ENCODE data around the gene CELA1. TPM values are rescaled to one million over a fixed set of nuclear protein-coding genes. Genes with fewer than 3 reads are reported as not detected.

The CELA1 gene
- total RNA-seq, 1 experiment from 2014 or later, result not detected

- DNase-seq (ENCODE audit: low read depth, low spot score), result no peak
Observed at GRCh38 chr12:51390891-51391282, 44.4 kb upstream of the CELA1 start.

GRCh38 chr12:51390457-51390856 is 44.0 kb upstream of the CELA1 start:
- H3K9me3 ChIP-seq (ENCODE audit: control insufficient read depth in 1 of 2, insufficient read depth in 1 of 2, low read depth in 1 of 2, low read length in 2 of 2), result no peaks in the 10 kb centered on the region
- CTCF ChIA-PET, result interaction anchor here (1.5 kb wide), 1 partner anchor 485 kb away, joined by 3 read pairs; no protein-coding TSS in a partner anchor
- peak overlapping the region; percentile 96 for H3K4me2 ChIP-seq (ENCODE audit: low read length)
- H3K4me1 ChIP-seq (ENCODE audit: control insufficient read depth in 1 of 2, insufficient read depth in 2 of 2, low read length in 2 of 2), result peaks cover 5 to 20% of the 10 kb centered on the region in 2 experiments; a peak in 2 of 4 replicates
- POLR2A ChIA-PET, result interaction anchor here (0.7 to 2.1 kb wide), 3 partner anchors 9 to 19 kb away, joined by 3 to 6 read pairs (median 3); no protein-coding TSS in a partner anchor
- H3K9me2 ChIP-seq (ENCODE audit: insufficient read depth), result no peaks in the 10 kb centered on the region
- intact Hi-C loops (cut with micrococcal nuclease), result no loop called here
- H2AFZ ChIP-seq (ENCODE audit: low read depth, low read length, poor library complexity, severe bottlenecking), result no peak overlapping the region
- no peaks in the 10 kb centered on the region for H3K36me3 ChIP-seq (ENCODE audit: control insufficient read depth in 1 of 2, insufficient read depth in 2 of 2, low read length in 2 of 2)
- DNase-seq (ENCODE audit: low read depth, low spot score) (no peak), ATAC-seq (no peak)
- peak overlapping the region; percentile 68 to 89 for H3K4me3 ChIP-seq (replicated peaks in 1 of 2; ENCODE audit: low read depth in 1 of 2, low read length in 2 of 2)
- BruUV-seq (replicated peaks), result TSS peak; percentile 53
- no peaks in the 10 kb centered on the region for H3K79me2 ChIP-seq (ENCODE audit: insufficient read depth, low read length)
- H4K20me1 ChIP-seq (ENCODE audit: insufficient read depth), result no peaks in the 10 kb centered on the region
- RAD21 ChIA-PET (ENCODE audit: low non-redundant PET in 1 of 2, low total read pairs in 2 of 2, uncharacterized antibody in 2 of 2, unreplicated experiment in 2 of 2), result no interaction called here
- no peaks in the 10 kb centered on the region for H3K27me3 ChIP-seq (ENCODE audit: insufficient read depth, low read length)
- peak overlapping the region; percentile 77 for H3K9ac ChIP-seq (ENCODE audit: low read length)
- no peak overlapping the region for H3K27ac ChIP-seq (ENCODE audit: low read depth, low read length)
- TF ChIP-seq FOSL1 (IDR thresholded peaks at IDR 0.05; ENCODE audit: low read depth) (no peak), CBX3 (IDR thresholded peaks at IDR 0.05; ENCODE audit: low read depth) (no peak), ZBTB33 (IDR thresholded peaks at IDR 0.05; ENCODE audit: extremely low read depth, insufficient replicate concordance, low read length) (no peak), TCF7L2 (IDR thresholded peaks at IDR 0.05; ENCODE audit: borderline replicate concordance, extremely low read depth, insufficient read depth, insufficient read length) (no peak), EGR1 (IDR thresholded peaks at IDR 0.05; ENCODE audit: low read depth) (no peak)

More at GRCh38 chr12:51390891-51391282, 44.4 kb upstream of the CELA1 start:
- Histone ChIP-seq H3K4me1 (ENCODE audit: control insufficient read depth in 1 of 2, insufficient read depth in 2 of 2, low read length in 2 of 2) (peaks cover 5 to 20% of the 10 kb centered on the region in 2 experiments; a peak in 2 of 4 replicates), H3K4me2 (ENCODE audit: low read length) (peak overlapping the region; percentile 96), H3K27ac (ENCODE audit: low read depth, low read length) (peak overlapping the region; percentile 36; the same call in 1 of the 2 replicates), H4K20me1 (ENCODE audit: insufficient read depth) (no peaks in the 10 kb centered on the region), H3K4me3 (replicated peaks in 1 of 2; ENCODE audit: low read depth in 1 of 2, low read length in 2 of 2) (peak overlapping the region; percentile 68 to 89), H3K9me3 (ENCODE audit: control insufficient read depth in 1 of 2, insufficient read depth in 1 of 2, low read depth in 1 of 2, low read length in 2 of 2) (no peaks in the 10 kb centered on the region), H3K79me2 (ENCODE audit: insufficient read depth, low read length) (no peaks in the 10 kb centered on the region), H3K9me2 (ENCODE audit: insufficient read depth) (no peaks in the 10 kb centered on the region), H3K36me3 (ENCODE audit: control insufficient read depth in 1 of 2, insufficient read depth in 2 of 2, low read length in 2 of 2) (no peaks in the 10 kb centered on the region), H3K9ac (ENCODE audit: low read length) (peak overlapping the region; percentile 77), H2AFZ (ENCODE audit: low read depth, low read length, poor library complexity, severe bottlenecking) (peak overlapping the region; percentile 31), H3K27me3 (ENCODE audit: insufficient read depth, low read length) (no peaks in the 10 kb centered on the region)
- TF ChIP-seq CTCF (IDR thresholded peaks at IDR 0.05 in 2 of 3, conservative IDR thresholded peaks at IDR 0.05 in 1 of 3; ENCODE audit: borderline replicate concordance in 1 of 3, insufficient read depth in 1 of 3, low read depth in 2 of 3, low read length in 2 of 3), result no peak
- POLR2A ChIA-PET, result interaction anchor here (1.3 to 2.1 kb wide), 2 partner anchors 10 to 19 kb away, joined by 3 to 6 read pairs; no protein-coding TSS in a partner anchor
- no TSS peak for BruUV-seq (replicated peaks)
- intact Hi-C loops (cut with micrococcal nuclease), result no loop called here
- ATAC-seq, result no peak; the same call in 1 of the 2 replicates
- CTCF ChIA-PET, result interaction anchor here (1.5 kb wide), 1 partner anchor 484 kb away, joined by 3 read pairs; no protein-coding TSS in a partner anchor
- RAD21 ChIA-PET (ENCODE audit: low non-redundant PET in 1 of 2, low total read pairs in 2 of 2, uncharacterized antibody in 2 of 2, unreplicated experiment in 2 of 2), result interaction anchor here in 1 of 2 experiments (0.7 kb wide), 1 partner anchor 31 kb away, joined by 3 read pairs; no protein-coding TSS in a partner anchor
